SH-SY5Y (cell line): Measurements from ENCODE around the gene ZFP36L1.

ENCODE experiments used
- GATA2 ChIP-seq: IDR thresholded peaks from 2 replicates; pipeline ENCODE4 v1.6.1; 2011; ENCODE audit warnings: mild to moderate bottlenecking, low read depth, low read length
- GATA3 ChIP-seq: IDR thresholded peaks from 2 replicates; pipeline ENCODE4 v1.6.1; 2011; ENCODE audit warnings: low read depth, mild to moderate bottlenecking, low read length, moderate library complexity

The ZFP36L1 gene

DNA sequence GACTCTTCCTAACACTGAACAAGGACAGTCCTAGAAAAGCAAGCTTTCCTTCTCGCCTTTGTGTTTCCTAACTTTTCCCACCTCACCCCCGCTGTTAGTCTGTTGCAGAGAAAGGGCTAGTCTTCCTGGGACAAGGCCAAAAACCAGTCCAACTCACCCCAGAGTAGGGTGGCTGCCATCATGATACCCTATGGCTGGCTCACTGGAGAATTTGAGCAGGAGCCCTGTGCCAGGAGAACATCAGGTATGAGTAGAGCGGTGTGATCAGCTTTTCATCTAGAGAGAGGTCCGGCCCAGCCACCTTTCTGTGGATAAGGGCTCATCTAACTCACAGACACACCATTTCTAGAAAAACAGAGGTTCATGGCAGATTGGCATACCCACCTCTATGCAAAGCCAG lies 16.7 kb upstream of the ZFP36L1 start:
- no peak for TF ChIP-seq GATA2
- TF ChIP-seq GATA3: no peak

DNA sequence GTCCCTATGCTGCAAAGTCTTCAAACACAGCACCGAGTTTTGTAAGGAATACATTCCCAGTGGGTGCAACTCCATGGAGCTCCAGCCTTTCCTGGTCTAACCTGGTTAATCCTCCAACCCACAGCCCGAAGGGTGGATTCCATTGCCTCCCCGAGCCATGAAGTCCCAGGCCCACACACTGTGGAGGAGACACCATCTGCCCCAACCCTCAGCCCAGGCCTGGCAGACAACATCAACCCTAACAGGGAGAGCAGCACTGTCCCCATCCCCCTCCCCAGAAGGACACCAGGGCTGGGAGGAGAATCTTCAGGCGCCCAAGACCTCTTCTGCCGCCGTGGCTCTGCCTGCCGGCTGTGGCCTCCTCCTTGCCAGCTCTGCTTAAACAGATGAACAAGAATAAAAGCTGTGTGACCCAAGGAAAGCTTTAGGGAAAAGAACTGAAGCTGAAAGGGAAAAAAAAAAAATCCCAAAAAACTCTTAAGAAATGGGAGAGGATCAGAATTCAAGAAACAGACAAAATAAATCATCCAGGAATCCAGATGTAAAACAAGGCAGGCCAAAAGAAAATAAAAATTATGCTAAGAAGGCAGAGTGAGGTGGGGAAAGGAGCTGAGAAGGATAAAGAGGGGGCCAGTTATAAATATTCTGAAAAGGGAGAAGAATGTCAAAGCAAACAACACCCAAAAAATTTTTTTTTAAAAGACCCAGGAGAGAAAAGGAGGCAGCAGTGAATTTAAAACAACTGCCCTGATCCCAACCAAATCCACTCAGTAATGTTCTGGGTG lies 16.0 kb upstream of the ZFP36L1 start:
- no peak for TF ChIP-seq GATA2
- no peak for TF ChIP-seq GATA3

DNA sequence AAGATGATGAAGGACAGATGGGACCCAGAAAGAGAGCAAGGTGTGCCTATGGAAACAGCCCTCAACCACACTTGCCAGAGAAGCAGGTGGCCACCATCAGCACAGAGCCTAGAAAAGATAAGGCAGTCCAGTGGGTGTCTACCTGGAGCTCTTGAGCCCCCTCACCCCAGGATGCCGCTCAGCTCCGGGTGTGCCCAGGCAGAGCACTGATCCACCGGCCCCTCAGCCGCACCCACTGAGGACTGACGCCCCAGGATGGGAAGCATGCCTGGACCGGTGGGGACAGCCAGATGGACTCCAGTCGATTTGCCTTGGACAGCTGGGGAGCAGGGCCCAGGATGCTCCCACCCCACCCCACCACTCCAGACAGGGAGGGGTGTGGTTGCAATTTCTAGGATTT lies 15.1 kb upstream of the ZFP36L1 start:
- TF ChIP-seq GATA3 (no peak), GATA2 (no peak)

DNA sequence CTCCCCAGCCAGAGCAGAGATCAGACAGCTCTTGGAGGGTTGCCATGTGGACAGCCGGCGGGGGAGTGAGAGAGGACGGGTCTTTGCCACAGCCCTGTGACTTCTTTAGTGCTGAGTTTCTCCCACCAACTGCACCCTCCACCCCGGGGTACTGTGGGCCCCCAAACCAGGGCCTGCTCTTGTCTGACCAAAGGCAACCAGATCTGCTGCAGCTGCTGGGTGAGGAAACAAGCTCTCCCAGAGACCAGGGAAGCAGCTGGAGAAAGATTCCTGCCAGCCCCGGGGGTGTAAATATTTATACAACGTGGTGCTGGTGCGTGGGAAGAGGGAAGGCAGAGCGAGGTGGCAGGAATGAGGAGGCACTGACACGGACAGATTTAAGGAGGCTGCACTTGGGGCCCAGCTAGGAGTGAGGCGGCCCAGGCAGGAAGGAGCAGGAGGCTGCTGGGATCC lies 14.3 kb upstream of the ZFP36L1 start:
- no peak for TF ChIP-seq GATA2
- TF ChIP-seq GATA3: no peak

DNA sequence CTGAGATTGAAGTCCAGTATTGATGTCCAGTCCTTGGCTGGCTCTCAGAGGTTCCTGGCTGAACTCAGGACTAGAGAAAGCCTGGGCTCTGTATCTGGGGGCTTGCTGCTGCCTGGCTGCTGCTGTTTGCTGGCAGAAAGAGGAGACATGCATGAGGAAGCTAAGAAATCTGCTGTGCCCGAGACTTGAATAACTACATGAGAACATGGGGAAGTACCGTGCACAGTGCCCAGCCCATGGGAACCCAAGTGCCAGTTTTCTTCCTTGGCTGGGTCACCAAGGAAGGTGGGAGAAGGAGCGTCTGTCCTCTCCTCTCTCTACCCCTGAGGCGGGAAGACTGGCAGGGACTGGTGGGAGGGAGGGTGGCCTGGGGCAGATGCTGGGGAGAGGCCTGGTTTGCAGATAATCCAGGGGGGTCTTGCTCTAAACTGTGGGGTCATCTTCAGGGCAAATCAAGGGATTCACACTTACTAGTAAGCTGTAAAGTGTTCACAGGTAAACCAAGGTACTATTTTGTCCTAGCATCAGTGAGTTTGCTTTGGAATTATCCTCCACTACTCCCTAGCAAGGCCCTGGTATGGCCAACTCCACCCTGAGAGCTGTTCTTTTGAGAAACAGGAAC lies 13.8 kb upstream of the ZFP36L1 start:
- TF ChIP-seq GATA2 (no peak), GATA3 (no peak)

DNA sequence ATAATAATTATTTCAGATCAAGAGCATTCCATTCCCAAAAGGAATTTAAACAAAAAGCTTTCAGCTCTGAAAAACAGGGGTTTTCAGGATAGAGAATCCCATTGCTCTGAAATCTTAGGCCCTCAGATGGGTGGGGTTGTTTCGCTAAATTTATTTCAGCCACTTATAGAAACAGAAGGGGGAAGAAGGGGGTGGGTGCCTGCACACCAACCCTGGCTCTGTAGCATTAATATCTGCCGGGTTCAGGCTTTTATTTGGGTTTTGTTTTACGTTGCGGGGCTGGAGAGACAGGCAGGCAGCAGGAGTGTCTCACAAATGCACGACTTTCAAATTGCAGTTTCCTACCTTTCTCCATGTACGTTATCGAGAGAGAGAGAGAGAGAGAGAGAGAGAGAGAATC lies 12.5 kb upstream of the ZFP36L1 start:
- TF ChIP-seq GATA2 (no peak), GATA3 (no peak)

DNA sequence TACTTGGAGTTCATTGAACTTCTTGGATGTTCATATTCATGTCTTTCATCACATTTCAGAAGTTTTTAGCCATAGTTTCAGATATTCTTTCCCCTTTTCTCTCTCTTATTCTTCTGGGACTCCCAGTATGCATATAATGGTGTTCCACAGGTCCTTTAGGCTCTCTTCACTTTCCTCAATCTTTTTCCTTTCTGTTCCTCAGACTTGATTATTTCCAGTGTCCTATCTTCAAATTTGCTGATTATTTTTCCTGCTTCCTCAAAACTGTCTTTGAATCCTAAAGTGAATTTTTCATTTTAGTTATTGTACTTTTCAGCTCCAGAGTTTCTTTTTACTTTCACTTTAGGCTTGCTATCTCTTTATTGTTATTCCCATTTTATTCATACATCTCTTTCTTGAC lies 8.8 kb upstream of the ZFP36L1 start:
- TF ChIP-seq GATA3 (no peak), GATA2 (no peak)

DNA sequence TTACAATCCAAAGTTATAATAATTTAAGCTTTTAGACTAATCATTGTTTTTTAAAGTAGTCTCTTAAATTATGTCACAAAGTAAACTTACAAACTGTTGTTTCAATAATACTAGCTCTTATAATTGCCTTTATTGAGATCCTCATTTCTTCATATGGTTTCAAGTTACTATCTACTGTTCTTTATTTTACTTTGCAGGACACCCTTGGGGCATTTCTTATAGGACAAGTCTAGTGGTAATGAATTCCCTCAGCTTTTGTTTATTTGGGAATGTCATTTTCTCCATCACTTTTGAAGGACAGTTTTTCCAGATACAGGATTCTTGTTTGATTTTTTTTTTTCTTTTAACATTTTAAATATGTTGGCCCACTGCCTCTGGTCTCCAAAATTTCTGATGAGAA lies 8.1 kb upstream of the ZFP36L1 start:
- TF ChIP-seq GATA2: no peak
- TF ChIP-seq GATA3: no peak

DNA sequence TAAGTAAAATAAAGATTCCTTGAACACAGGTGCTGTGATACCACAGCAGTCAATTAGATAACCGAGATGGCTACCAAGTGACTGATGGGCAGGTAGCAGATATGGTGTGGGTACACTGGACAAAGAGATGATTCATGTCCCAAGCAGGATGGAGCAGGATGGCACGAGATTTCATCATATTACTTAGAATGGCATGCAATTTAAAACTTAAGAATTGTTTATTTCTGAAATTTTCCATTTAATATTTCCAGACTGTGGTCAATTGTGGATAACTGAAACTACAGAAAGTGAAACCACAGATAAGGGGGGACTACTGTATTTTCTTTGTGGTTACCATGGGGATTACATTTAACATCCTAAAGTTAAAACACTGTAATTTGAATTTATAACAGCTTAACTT lies 7.5 kb upstream of the ZFP36L1 start:
- no peak for TF ChIP-seq GATA3
- no peak for TF ChIP-seq GATA2

DNA sequence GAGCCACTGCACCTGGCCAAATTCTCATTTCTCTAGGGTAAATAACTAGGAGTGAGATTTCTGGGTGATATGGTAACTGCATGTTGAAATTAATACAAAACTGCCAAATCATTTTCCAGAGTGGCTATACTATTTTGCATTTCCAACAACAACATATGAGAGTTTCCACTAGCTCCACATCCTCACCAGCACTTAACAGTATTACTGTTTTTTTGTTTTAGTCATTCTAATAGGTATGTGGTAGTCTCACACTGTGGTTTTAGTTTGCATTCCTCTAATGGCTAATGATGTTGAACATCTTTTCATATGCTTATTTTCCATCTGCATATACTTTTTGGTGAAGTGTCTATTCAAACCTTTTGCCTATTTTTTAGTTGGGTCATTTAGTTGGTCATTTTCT lies 5.8 kb upstream of the ZFP36L1 start:
- no peak for TF ChIP-seq GATA3

DNA sequence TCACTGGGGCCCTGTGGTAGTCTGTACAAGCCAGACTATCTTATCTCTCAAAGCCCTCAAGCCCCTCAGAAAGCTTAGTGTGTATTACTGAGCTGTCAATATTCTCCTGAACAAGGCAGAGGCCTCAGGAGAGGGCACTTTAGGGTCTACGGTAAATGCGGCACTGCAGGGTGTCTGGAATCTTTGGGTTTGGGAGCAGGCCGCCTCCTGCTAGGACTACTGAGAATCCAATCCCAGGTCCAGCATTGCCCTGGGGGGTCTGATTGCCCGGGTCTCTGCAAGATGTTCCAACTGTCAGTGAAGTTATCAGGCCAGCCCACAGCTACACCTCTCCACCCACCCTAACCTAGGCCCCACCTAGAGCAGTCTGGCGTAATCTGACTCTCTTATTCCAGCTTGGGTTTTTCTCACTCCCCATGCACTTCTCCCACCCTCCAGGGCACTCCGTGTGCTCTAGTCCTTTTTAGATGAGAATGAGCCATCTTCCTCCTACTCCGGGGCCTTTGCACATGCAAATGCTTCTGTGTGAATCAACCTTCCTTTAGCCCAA lies 4.3 kb upstream of the ZFP36L1 start:
- TF ChIP-seq GATA2 (no peak), GATA3 (no peak)

DNA sequence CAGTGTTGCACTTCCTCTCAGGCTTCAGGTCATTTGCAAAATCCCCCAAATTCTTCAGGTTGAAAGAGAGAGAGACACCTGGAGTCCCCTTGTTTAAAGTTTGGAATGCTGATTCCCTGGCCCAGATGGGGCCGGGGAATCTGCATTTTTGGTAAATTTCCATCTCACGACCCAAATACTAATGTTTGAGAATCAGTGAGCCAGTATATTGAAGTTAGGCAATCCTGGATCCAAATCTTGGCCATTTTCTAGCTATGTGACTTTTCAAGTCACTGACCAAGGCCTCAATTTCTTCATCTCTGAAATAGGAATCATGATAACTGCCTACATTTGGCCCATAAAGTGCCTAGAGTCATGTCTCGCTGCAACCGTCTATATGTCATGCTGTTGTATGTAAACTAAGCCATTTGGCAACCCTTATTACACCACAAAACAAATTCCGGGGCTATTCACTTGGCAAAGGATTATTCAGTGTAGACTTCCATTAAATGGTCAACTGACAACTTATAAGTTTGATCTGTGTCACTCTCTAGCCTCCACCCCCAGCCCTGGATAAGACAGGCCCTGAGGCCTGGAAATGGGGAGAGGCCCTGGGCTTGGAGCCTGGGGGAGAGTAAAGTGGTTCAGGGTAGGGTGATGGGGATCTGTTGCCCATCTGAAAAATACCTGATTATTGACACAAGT lies 3.7 kb upstream of the ZFP36L1 start:
- no peak for TF ChIP-seq GATA2
- TF ChIP-seq GATA3: no peak

DNA sequence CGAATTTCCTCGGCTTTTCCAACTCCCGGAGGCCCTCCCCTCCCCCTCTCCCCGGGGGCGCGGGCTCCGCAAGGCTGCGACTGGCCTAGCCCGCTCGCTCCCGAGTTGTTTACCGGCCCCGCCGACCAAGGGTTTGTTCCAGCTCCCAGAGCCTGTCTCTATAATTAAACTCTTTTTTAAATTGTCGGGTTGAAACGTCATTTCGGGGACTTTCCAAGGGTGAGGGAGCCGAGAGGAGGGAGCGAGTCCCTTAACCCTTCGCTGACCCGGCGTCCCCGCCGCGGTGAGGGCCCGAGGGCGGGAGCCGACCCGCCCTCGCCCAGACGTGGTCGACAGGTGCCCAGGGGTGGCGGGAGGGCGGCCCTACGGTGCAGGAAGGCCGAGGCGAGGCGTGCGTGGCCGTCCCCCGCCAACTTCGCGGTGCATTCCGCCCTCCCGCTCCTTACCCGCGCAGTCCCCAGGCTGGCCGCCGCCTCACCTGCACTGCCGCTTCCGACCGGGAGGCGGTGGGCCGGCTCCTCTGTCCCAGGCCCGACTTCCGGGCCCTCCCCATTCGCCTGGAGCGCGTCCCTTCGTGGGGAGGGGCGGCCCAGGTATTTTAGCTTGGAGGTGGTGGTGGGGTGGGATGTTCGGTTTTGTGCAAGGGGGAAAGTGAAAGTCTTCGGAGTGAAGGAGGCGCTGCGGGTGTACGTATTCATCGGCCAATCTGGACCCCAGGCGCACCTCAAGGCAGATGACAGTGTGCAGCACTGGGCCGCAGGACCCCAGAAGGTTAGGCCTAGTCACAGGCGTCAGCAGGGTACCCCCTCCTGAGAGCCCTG lies 2.9 kb upstream of the ZFP36L1 start:
- TF ChIP-seq GATA2: no peak
- TF ChIP-seq GATA3: no peak

DNA sequence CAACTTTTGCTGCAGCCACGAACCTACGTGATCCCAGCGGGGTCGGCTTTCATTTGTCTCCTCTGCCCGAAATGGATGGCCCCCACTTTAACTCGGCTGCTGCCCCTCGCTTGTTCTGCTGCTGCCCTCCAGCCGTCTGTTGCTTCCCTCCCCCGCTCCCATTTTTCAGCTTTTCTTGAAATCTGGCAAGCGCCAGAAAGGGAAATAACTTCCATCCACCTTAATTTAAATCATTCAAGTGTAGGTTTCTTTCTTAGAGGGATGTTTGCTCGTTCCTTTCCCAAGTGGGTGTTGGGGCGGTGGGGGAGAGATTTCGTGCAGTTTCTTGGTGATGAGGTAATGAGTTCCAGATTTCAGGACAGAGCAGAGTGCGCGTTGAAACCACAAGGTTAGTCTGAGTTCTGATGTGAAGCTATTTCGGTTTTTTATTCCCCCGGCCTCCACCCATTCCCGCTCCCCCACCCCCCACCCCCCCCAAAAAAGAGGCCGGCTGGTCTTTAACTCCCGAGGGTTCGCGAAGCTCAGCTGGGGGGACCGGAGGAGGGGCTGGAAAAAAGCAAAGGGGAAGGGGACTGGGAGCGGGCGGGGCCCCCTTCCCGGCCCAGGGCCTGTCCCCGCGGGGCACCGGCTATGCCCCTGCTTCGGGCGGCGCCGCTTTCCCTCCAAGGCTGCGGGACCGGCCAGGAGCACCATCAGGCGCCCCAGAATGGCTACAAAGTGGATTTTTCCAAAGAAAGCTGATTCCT lies 2.2 kb upstream of the ZFP36L1 start:
- TF ChIP-seq GATA3 (no peak), GATA2 (no peak)
